Measurements from ENCODE around the gene LRRTM4. TPM values are rescaled to one million over a fixed set of nuclear protein-coding genes. Genes with fewer than 3 reads are reported as not detected.
A peak's percentile ranks its signal among the peaks of the same experiment; 100 is the strongest.

LRRTM4 gene
- total and polyA plus RNA-seq, 2 experiments from 2014 or later: 4.5 to 15.4 TPM

GRCh38 chr2:77085561-77085960 is 436.6 kb downstream of the LRRTM4 start:
- Histone ChIP-seq H3K4me3 (peak overlapping the region; percentile 84; the same call in 1 of the 2 replicates), H3K79me2 (replicated peaks; ENCODE audit: insufficient read depth) (peaks cover 40% of the 10 kb centered on the region), H3K4me1 (ENCODE audit: insufficient read depth) (peaks cover 37% of the 10 kb centered on the region), H3K9me2 (ENCODE audit: insufficient read depth) (no peaks in the 10 kb centered on the region), H3F3A (replicated peaks; ENCODE audit: low read depth) (peaks cover 6% of the 10 kb centered on the region; the same call in 1 of the 2 replicates), H3K27me3 (ENCODE audit: insufficient read depth) (no peaks in the 10 kb centered on the region), H3K27ac (ENCODE audit: low read depth) (peak overlapping the region; percentile 88), H3K4me2 (peak overlapping the region; percentile 70), H4K20me1 (replicated peaks; ENCODE audit: insufficient read depth) (0 out of 2 replicates have a peak, but pooled peaks cover 6% of the 10 kb centered on the region), H2AFZ (no peak overlapping the region), H3K36me3 (ENCODE audit: insufficient read depth) (peaks cover 7% of the 10 kb centered on the region; the same call in 1 of the 2 replicates)
- peaks cover 26% of the 10 kb centered on the region for H3K27me3 Mint-ChIP-seq (ENCODE audit: insufficient read depth, low read depth, poor library complexity)
- peak overlapping the region; percentile 24; the same call in 1 of the 3 replicates for H3K4me3 Mint-ChIP-seq
- no peak for DNase-seq (ENCODE audit: low spot score)
- ATAC-seq: no peak
- H3K27ac Mint-ChIP-seq: peak overlapping the region; percentile 100
- H3K4me1 Mint-ChIP-seq: peaks cover 33% of the 10 kb centered on the region
- H3K9me3 Mint-ChIP-seq: peaks cover 19% of the 10 kb centered on the region
- no peak for TF ChIP-seq NANOG (IDR thresholded peaks at IDR 0.05; ENCODE audit: borderline replicate concordance)
- TF ChIP-seq, protein P1, sequence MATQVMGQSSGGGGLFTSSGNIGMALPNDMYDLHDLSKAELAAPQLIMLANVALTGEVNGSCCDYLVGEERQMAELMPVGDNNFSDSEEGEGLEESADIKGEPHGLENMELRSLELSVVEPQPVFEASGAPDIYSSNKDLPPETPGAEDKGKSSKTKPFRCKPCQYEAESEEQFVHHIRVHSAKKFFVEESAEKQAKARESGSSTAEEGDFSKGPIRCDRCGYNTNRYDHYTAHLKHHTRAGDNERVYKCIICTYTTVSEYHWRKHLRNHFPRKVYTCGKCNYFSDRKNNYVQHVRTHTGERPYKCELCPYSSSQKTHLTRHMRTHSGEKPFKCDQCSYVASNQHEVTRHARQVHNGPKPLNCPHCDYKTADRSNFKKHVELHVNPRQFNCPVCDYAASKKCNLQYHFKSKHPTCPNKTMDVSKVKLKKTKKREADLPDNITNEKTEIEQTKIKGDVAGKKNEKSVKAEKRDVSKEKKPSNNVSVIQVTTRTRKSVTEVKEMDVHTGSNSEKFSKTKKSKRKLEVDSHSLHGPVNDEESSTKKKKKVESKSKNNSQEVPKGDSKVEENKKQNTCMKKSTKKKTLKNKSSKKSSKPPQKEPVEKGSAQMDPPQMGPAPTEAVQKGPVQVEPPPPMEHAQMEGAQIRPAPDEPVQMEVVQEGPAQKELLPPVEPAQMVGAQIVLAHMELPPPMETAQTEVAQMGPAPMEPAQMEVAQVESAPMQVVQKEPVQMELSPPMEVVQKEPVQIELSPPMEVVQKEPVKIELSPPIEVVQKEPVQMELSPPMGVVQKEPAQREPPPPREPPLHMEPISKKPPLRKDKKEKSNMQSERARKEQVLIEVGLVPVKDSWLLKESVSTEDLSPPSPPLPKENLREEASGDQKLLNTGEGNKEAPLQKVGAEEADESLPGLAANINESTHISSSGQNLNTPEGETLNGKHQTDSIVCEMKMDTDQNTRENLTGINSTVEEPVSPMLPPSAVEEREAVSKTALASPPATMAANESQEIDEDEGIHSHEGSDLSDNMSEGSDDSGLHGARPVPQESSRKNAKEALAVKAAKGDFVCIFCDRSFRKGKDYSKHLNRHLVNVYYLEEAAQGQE (IDR thresholded peaks at IDR 0.05; ENCODE audit: unreplicated experiment): no peak
- no peak for TF ChIP-seq ZNF331 (CRISPR knock-in tag; IDR thresholded peaks at IDR 0.05; ENCODE audit: low read depth)
- TF ChIP-seq EZH2phosphoT487 (IDR thresholded peaks at IDR 0.05; ENCODE audit: unreplicated experiment): no peak
- TF ChIP-seq JUNB (IDR thresholded peaks at IDR 0.05; ENCODE audit: unreplicated experiment): no peak
- TF ChIP-seq POLR2AphosphoS5 (IDR thresholded peaks at IDR 0.05; ENCODE audit: low read depth): no peak
- no peak for TF ChIP-seq EZH2 (IDR thresholded peaks at IDR 0.05; ENCODE audit: low read depth, unreplicated experiment)
- TF ChIP-seq, protein P2, sequence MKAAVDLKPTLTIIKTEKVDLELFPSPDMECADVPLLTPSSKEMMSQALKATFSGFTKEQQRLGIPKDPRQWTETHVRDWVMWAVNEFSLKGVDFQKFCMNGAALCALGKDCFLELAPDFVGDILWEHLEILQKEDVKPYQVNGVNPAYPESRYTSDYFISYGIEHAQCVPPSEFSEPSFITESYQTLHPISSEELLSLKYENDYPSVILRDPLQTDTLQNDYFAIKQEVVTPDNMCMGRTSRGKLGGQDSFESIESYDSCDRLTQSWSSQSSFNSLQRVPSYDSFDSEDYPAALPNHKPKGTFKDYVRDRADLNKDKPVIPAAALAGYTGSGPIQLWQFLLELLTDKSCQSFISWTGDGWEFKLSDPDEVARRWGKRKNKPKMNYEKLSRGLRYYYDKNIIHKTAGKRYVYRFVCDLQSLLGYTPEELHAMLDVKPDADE (IDR thresholded peaks at IDR 0.05): no peak
- no peak for TF ChIP-seq STAT1 (IDR thresholded peaks at IDR 0.05; ENCODE audit: unreplicated experiment)
- TF ChIP-seq CREB1 (CRISPR knock-in tag; IDR thresholded peaks at IDR 0.05; ENCODE audit: low read depth): no peak
- no peak for TF ChIP-seq ZNF462 (CRISPR knock-in tag; IDR thresholded peaks at IDR 0.05)
- no peak for TF ChIP-seq ZNF114 (CRISPR knock-in tag; IDR thresholded peaks at IDR 0.05)
- TF ChIP-seq CTCF (conservative IDR thresholded peaks at IDR 0.05; ENCODE audit: low read depth in 2 of 2): no peak
- H3K36me3 Mint-ChIP-seq (ENCODE audit: low read depth): peaks cover 31% of the 10 kb centered on the region
